ENCODE results near the gene NEU2.

The NEU2 gene

DNA sequence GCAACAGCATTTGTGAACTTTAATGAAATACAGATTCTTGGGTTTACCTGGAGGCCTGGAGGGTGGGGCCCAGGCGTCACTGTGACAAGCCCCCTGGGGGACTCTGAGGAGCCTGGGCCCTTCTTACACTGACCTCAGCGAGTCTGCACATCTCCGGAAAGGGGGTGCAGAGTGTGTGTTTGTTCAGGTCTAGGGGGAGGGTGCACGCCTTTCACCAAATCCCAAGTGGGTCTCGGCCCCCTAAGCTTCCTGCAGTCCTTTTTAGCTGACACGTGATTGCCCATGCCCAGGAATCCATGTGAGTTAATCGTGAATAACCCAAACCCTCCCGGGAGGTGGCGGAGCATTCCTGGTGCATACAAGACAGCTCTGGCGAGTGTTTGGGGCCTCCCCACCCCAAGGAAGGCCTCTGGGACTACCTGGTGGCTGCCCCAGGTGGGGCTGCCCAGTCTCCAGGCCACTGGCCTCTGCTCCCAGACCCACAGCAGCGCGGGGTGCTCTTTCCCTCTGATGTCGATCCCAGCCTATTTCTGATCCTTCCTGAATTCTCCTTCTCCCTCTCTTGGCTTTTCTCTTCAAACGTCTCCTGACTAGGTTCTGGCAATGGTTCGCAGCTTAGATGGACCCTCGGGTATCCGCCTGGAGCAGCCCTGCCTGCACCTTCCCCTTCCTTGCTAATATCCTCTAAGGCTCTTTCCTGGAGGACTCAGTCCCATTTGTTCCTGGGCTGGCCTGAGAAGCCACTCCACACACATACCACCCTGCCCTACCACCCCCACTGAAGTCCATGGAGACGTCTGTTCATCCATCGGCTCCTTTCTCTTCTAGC, 29.4 kb upstream of the NEU2 start:
- H3K36me3 ChIP-seq (replicated peaks in 1 of 2; ENCODE audit: control insufficient read depth in 2 of 2, insufficient read depth in 2 of 2, low read length in 2 of 2), result no peaks in the 10 kb centered on the region
- H2BK5ac ChIP-seq (ENCODE audit: low read length), result peak overlapping the region; percentile 54
- H3K9me3 ChIP-seq (replicated peaks in 1 of 2; ENCODE audit: control insufficient read depth in 2 of 2, insufficient read depth in 1 of 2, low read depth in 1 of 2, low read length in 2 of 2), result no peaks in the 10 kb centered on the region
- no CpG with 5 or more reads among the region's 19 CpGs for WGBS, 2 donors (ENCODE audit: extremely low coverage in 2 of 2, insufficient read length in 2 of 2, insufficient replicate concordance in 1 of 2)
- H4K91ac ChIP-seq (ENCODE audit: low read depth, low read length, poor library complexity), result no peak overlapping the region
- no peaks in the 10 kb centered on the region for H3K79me1 ChIP-seq (ENCODE audit: low read depth, low read length)
- H2BK15ac ChIP-seq (ENCODE audit: low read length), result no peak overlapping the region
- no peak overlapping the region for H3K4ac ChIP-seq (ENCODE audit: low read length)
- H3K23ac ChIP-seq (ENCODE audit: low read depth, low read length, poor library complexity), result no peak overlapping the region
- peak overlapping the region; percentile 30 for H2AK5ac ChIP-seq (ENCODE audit: low read depth, low read length)
- H2BK12ac ChIP-seq (ENCODE audit: low read length), result no peak overlapping the region
- no peak overlapping the region for H4K8ac ChIP-seq (ENCODE audit: low read depth, low read length)
- H3K27ac ChIP-seq (replicated peaks; ENCODE audit: low read length), result no peak overlapping the region
- H2BK120ac ChIP-seq (ENCODE audit: low read depth, low read length), result no peak overlapping the region
- no peak for DNase-seq (ENCODE audit: low spot score)
- no peak overlapping the region for H3K14ac ChIP-seq (ENCODE audit: low read length)
- no peaks in the 10 kb centered on the region for H3K4me1 ChIP-seq (ENCODE audit: control insufficient read depth in 2 of 2, insufficient read depth in 1 of 2, low read depth in 1 of 2, low read length in 2 of 2)
- no peak overlapping the region for H3K4me3 ChIP-seq (ENCODE audit: low read length in 2 of 2)
- peaks cover 0 to 17% (median 0%) of the 10 kb centered on the region in 3 experiments for H3K27me3 ChIP-seq (ENCODE audit: control insufficient read depth in 3 of 3, insufficient read depth in 3 of 3, low read depth in 1 of 3, low read length in 3 of 3)
- no peak overlapping the region for H3K9ac ChIP-seq (ENCODE audit: low read depth, low read length, poor library complexity)
- H2AFZ ChIP-seq (ENCODE audit: low read length), result no peak overlapping the region
- H3K4me2 ChIP-seq (ENCODE audit: insufficient read depth, low read length, poor library complexity, severe bottlenecking), result no peak overlapping the region
- peak overlapping the region; percentile 65 for H3K18ac ChIP-seq (ENCODE audit: low read length)

GRCh38 chr2:233003658-233004555, 28.6 kb upstream of the NEU2 start:
- Histone ChIP-seq H3K14ac (ENCODE audit: low read length) (no peak overlapping the region), H3K9me3 (replicated peaks in 1 of 2; ENCODE audit: control insufficient read depth in 2 of 2, insufficient read depth in 1 of 2, low read depth in 1 of 2, low read length in 2 of 2) (no peaks in the 10 kb centered on the region), H3K18ac (ENCODE audit: low read length) (peak overlapping the region; percentile 74), H3K27ac (replicated peaks; ENCODE audit: low read length) (no peak overlapping the region), H2AK5ac (ENCODE audit: low read depth, low read length) (peak overlapping the region; percentile 46), H2BK12ac (ENCODE audit: low read length) (no peak overlapping the region), H2AFZ (ENCODE audit: low read length) (no peak overlapping the region), H3K4me3 (ENCODE audit: low read length in 2 of 2) (no peak overlapping the region), H3K4me1 (ENCODE audit: control insufficient read depth in 2 of 2, insufficient read depth in 1 of 2, low read depth in 1 of 2, low read length in 2 of 2) (no peaks in the 10 kb centered on the region), H3K36me3 (replicated peaks in 1 of 2; ENCODE audit: control insufficient read depth in 2 of 2, insufficient read depth in 2 of 2, low read length in 2 of 2) (no peaks in the 10 kb centered on the region), H3K79me1 (ENCODE audit: low read depth, low read length) (no peaks in the 10 kb centered on the region), H3K9ac (ENCODE audit: low read depth, low read length, poor library complexity) (no peak overlapping the region), H4K91ac (ENCODE audit: low read depth, low read length, poor library complexity) (no peak overlapping the region), H3K4ac (ENCODE audit: low read length) (no peak overlapping the region), H2BK120ac (ENCODE audit: low read depth, low read length) (no peak overlapping the region), H2BK5ac (ENCODE audit: low read length) (peak overlapping the region; percentile 54), H3K4me2 (ENCODE audit: insufficient read depth, low read length, poor library complexity, severe bottlenecking) (no peak overlapping the region), H4K8ac (ENCODE audit: low read depth, low read length) (no peak overlapping the region), H2BK15ac (ENCODE audit: low read length) (peak overlapping the region; percentile 24), H3K23ac (ENCODE audit: low read depth, low read length, poor library complexity) (no peak overlapping the region), H3K27me3 (ENCODE audit: control insufficient read depth in 3 of 3, insufficient read depth in 3 of 3, low read depth in 1 of 3, low read length in 3 of 3) (peaks cover 0 to 18% (median 0%) of the 10 kb centered on the region in 3 experiments)
- WGBS, 2 donors (ENCODE audit: extremely low coverage in 2 of 2, insufficient read length in 2 of 2, insufficient replicate concordance in 1 of 2), result no CpG with 5 or more reads among the region's 9 CpGs
- no peak for DNase-seq (ENCODE audit: low spot score)

- Histone ChIP-seq H3K4me1 (ENCODE audit: control insufficient read depth in 2 of 2, insufficient read depth in 1 of 2, low read depth in 1 of 2, low read length in 2 of 2) (no peaks in the 10 kb centered on the region), H4K91ac (ENCODE audit: low read depth, low read length, poor library complexity) (no peak overlapping the region), H3K79me1 (ENCODE audit: low read depth, low read length) (no peaks in the 10 kb centered on the region), H3K36me3 (replicated peaks in 1 of 2; ENCODE audit: control insufficient read depth in 2 of 2, insufficient read depth in 2 of 2, low read length in 2 of 2) (no peaks in the 10 kb centered on the region), H3K23ac (ENCODE audit: low read depth, low read length, poor library complexity) (no peak overlapping the region), H3K18ac (ENCODE audit: low read length) (no peak overlapping the region), H3K14ac (ENCODE audit: low read length) (no peak overlapping the region), H3K4me3 (ENCODE audit: low read length in 2 of 2) (no peak overlapping the region), H3K4me2 (ENCODE audit: insufficient read depth, low read length, poor library complexity, severe bottlenecking) (no peak overlapping the region), H3K9ac (ENCODE audit: low read depth, low read length, poor library complexity) (no peak overlapping the region), H2AK5ac (ENCODE audit: low read depth, low read length) (no peak overlapping the region), H3K27me3 (ENCODE audit: control insufficient read depth in 3 of 3, insufficient read depth in 3 of 3, low read depth in 1 of 3, low read length in 3 of 3) (peaks cover 0 to 18% (median 0%) of the 10 kb centered on the region in 3 experiments), H2BK15ac (ENCODE audit: low read length) (no peak overlapping the region), H3K27ac (replicated peaks; ENCODE audit: low read length) (no peak overlapping the region), H3K4ac (ENCODE audit: low read length) (no peak overlapping the region), H2BK120ac (ENCODE audit: low read depth, low read length) (no peak overlapping the region), H2BK5ac (ENCODE audit: low read length) (no peak overlapping the region), H3K9me3 (replicated peaks in 1 of 2; ENCODE audit: control insufficient read depth in 2 of 2, insufficient read depth in 1 of 2, low read depth in 1 of 2, low read length in 2 of 2) (no peaks in the 10 kb centered on the region), H2BK12ac (ENCODE audit: low read length) (no peak overlapping the region), H4K8ac (ENCODE audit: low read depth, low read length) (no peak overlapping the region), H2AFZ (ENCODE audit: low read length) (no peak overlapping the region)
- WGBS, 2 donors (ENCODE audit: extremely low coverage in 2 of 2, insufficient read length in 2 of 2, insufficient replicate concordance in 1 of 2), result no CpG with 5 or more reads among the region's 6 CpGs
- DNase-seq (ENCODE audit: low spot score), result no peak
Observed at GRCh38 chr2:233005096-233005495, 27.4 kb upstream of the NEU2 start.

- Histone ChIP-seq H3K4ac (ENCODE audit: low read length) (no peak overlapping the region), H3K4me2 (ENCODE audit: insufficient read depth, low read length, poor library complexity, severe bottlenecking) (no peak overlapping the region), H3K9me3 (replicated peaks in 1 of 2; ENCODE audit: control insufficient read depth in 2 of 2, insufficient read depth in 1 of 2, low read depth in 1 of 2, low read length in 2 of 2) (no peaks in the 10 kb centered on the region), H2BK120ac (ENCODE audit: low read depth, low read length) (no peak overlapping the region), H3K36me3 (replicated peaks in 1 of 2; ENCODE audit: control insufficient read depth in 2 of 2, insufficient read depth in 2 of 2, low read length in 2 of 2) (no peaks in the 10 kb centered on the region), H3K27me3 (ENCODE audit: control insufficient read depth in 3 of 3, insufficient read depth in 3 of 3, low read depth in 1 of 3, low read length in 3 of 3) (peaks cover 0 to 18% (median 0%) of the 10 kb centered on the region in 3 experiments), H4K8ac (ENCODE audit: low read depth, low read length) (no peak overlapping the region), H3K23ac (ENCODE audit: low read depth, low read length, poor library complexity) (no peak overlapping the region), H2BK15ac (ENCODE audit: low read length) (no peak overlapping the region), H3K18ac (ENCODE audit: low read length) (no peak overlapping the region), H3K27ac (replicated peaks; ENCODE audit: low read length) (no peak overlapping the region), H2BK5ac (ENCODE audit: low read length) (no peak overlapping the region), H3K9ac (ENCODE audit: low read depth, low read length, poor library complexity) (no peak overlapping the region), H2AK5ac (ENCODE audit: low read depth, low read length) (no peak overlapping the region), H3K4me1 (ENCODE audit: control insufficient read depth in 2 of 2, insufficient read depth in 1 of 2, low read depth in 1 of 2, low read length in 2 of 2) (no peaks in the 10 kb centered on the region), H2AFZ (ENCODE audit: low read length) (no peak overlapping the region), H3K14ac (ENCODE audit: low read length) (no peak overlapping the region), H3K4me3 (ENCODE audit: low read length in 2 of 2) (no peak overlapping the region), H3K79me1 (ENCODE audit: low read depth, low read length) (no peaks in the 10 kb centered on the region), H4K91ac (ENCODE audit: low read depth, low read length, poor library complexity) (no peak overlapping the region), H2BK12ac (ENCODE audit: low read length) (no peak overlapping the region)
- no peak for DNase-seq (ENCODE audit: low spot score)
- no CpG with 5 or more reads among the region's 6 CpGs for WGBS, 2 donors (ENCODE audit: extremely low coverage in 2 of 2, insufficient read length in 2 of 2, insufficient replicate concordance in 1 of 2)
Observed at GRCh38 chr2:233006648-233007047, 25.8 kb upstream of the NEU2 start.

Measured in neuronal stem cell (in vitro differentiated cells).